ENCODE measurements around the gene PRRC1.

PRRC1 gene

DNA sequence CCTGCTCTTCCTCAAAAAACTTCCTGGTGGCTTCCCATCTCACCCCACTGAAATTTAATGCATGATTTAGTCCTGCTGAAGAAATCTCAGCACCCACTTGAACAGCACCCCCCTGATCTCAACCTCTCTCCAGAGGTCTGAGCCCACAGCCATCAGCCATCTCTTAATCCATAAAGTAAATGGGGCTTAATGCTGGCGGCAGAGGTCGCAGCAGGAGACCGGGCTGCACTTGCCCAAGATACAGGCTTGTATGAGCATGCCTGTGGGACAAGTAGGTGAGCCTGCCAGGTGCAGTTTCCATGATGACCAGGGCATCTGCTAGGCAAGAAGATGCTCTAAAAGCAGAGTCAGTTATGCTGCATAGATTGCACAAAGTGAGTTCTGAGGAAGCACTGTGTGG lies 79.1 kb downstream of the PRRC1 start:
- no peak overlapping the region for H3K27ac ChIP-seq (ENCODE audit: low read depth, low read length)
- no peaks in the 10 kb centered on the region for H3K36me3 ChIP-seq (ENCODE audit: insufficient read depth, low read length)
- H3K27me3 ChIP-seq (ENCODE audit: insufficient read depth, low read length) = no peaks in the 10 kb centered on the region
- H3K4me3 ChIP-seq (ENCODE audit: low read length) = no peak overlapping the region
- H3K4me1 ChIP-seq (ENCODE audit: insufficient read depth, low read length) = 0 out of 2 replicates have a peak, but pooled peaks cover 3% of the 10 kb centered on the region
- no peaks in the 10 kb centered on the region for H3K9me3 ChIP-seq (ENCODE audit: insufficient read depth, low read depth, low read length)
- H3K9ac ChIP-seq (ENCODE audit: low read depth, low read length) = no peak overlapping the region
- 91% methylated on average over 3 of the region's 3 CpGs for WGBS

DNA sequence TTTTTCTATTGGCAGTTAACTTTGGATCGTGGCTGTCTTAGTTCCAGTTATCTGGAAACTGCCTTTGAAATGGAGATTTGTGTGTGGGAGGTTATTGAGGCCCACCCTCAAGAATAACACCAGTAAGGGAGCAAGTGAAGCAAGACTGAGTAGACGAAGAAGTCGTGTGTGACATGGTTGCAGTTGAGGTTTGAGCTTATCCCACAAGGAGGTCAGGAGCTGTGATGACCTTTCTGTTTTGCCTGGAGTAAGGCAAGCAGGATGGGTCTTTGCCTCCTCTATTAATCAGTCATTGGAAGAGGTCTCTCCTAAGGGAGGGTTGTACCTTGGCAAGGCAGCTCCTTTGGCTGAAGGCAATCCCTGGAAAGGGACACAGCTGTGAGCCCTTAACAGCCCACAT lies 81.9 kb downstream of the PRRC1 start:
- WGBS = 91% methylated on average over 3 of the region's 3 CpGs
- Histone ChIP-seq H3K27me3 (ENCODE audit: insufficient read depth, low read length) (no peaks in the 10 kb centered on the region), H3K9me3 (ENCODE audit: insufficient read depth, low read depth, low read length) (no peaks in the 10 kb centered on the region), H3K36me3 (ENCODE audit: insufficient read depth, low read length) (no peaks in the 10 kb centered on the region), H3K4me1 (ENCODE audit: insufficient read depth, low read length) (peaks cover 12% of the 10 kb centered on the region), H3K9ac (ENCODE audit: low read depth, low read length) (no peak overlapping the region), H3K27ac (ENCODE audit: low read depth, low read length) (no peak overlapping the region), H3K4me3 (ENCODE audit: low read length) (no peak overlapping the region)

DNA sequence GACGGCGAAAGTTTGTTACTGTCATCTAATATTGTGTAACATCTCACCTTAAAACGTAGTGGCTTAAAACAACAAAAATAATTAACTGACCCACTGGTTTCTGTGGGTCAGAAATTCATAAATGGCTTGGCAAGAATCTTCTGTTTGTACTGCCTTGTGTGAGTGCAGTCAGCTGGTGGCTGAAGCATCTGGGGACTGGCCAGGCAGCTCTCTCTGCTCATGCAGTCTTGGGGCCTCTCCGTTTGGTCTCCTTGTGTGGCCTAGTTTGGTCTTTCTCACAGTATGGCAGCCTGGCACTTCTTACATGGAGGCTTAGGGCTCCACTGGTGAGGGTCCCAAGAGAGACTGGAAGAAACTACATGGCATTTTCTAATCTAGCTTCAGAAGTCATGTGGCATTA lies 82.4 kb downstream of the PRRC1 start:
- Histone ChIP-seq H3K27ac (ENCODE audit: low read depth, low read length) (no peak overlapping the region), H3K36me3 (ENCODE audit: insufficient read depth, low read length) (no peaks in the 10 kb centered on the region), H3K4me1 (ENCODE audit: insufficient read depth, low read length) (peaks cover 12% of the 10 kb centered on the region), H3K27me3 (ENCODE audit: insufficient read depth, low read length) (no peaks in the 10 kb centered on the region), H3K4me3 (ENCODE audit: low read length) (no peak overlapping the region), H3K9ac (ENCODE audit: low read depth, low read length) (no peak overlapping the region), H3K9me3 (ENCODE audit: insufficient read depth, low read depth, low read length) (no peaks in the 10 kb centered on the region)
- WGBS = 98% methylated on average over 4 of the region's 4 CpGs

DNA sequence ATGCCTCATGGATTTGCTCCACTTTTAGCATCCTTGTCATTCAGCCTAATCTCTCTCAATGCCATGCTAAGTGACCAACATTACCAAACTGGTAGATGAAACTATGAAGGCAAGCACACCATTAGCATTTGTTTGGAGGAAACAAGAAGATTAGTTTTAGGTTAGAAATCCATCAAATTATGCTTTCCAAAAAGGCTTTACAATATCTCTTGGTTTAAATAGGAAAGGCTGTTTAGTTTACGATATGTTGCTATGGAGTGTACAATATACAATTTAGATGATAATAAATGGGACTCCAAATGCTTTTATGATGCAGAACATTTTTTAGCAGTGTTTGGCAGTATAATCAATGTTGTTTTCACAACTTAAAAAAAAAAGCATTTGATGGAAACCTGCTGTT lies 83.7 kb downstream of the PRRC1 start:
- H3K36me3 ChIP-seq (ENCODE audit: insufficient read depth, low read length) = no peaks in the 10 kb centered on the region
- no peak overlapping the region for H3K27ac ChIP-seq (ENCODE audit: low read depth, low read length)
- no peaks in the 10 kb centered on the region for H3K9me3 ChIP-seq (ENCODE audit: insufficient read depth, low read depth, low read length)
- no peak overlapping the region for H3K9ac ChIP-seq (ENCODE audit: low read depth, low read length)
- no peak overlapping the region for H3K4me3 ChIP-seq (ENCODE audit: low read length)
- WGBS = 100% methylated on average over 1 of the region's 1 CpG
- H3K27me3 ChIP-seq (ENCODE audit: insufficient read depth, low read length) = no peaks in the 10 kb centered on the region
- H3K4me1 ChIP-seq (ENCODE audit: insufficient read depth, low read length) = peaks cover 9% of the 10 kb centered on the region

DNA sequence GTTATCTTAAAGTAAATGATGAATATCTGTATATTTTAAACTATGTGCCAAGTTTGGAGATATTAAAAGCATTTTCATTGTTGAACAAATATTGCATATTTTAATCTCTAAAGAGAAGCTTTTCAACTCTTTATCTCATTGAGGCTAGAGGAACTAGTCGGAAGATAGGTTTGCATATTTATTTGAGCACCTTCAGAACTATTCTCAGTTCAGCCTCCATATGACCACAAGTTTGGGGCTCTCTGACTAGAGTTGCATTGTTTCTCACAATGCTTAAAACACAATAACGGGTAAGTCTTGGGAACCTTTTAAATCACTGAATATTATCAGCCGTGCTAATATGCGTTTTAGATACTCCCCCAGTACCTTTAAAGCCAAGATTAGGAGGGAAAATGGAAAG lies 84.2 kb downstream of the PRRC1 start:
- H3K36me3 ChIP-seq (ENCODE audit: insufficient read depth, low read length) = no peaks in the 10 kb centered on the region
- WGBS = 97% methylated on average over 4 of the region's 4 CpGs
- H3K9ac ChIP-seq (ENCODE audit: low read depth, low read length) = no peak overlapping the region
- no peak overlapping the region for H3K4me3 ChIP-seq (ENCODE audit: low read length)
- H3K4me1 ChIP-seq (ENCODE audit: insufficient read depth, low read length) = peaks cover 9% of the 10 kb centered on the region
- H3K27me3 ChIP-seq (ENCODE audit: insufficient read depth, low read length) = no peaks in the 10 kb centered on the region
- H3K27ac ChIP-seq (ENCODE audit: low read depth, low read length) = no peak overlapping the region
- no peaks in the 10 kb centered on the region for H3K9me3 ChIP-seq (ENCODE audit: insufficient read depth, low read depth, low read length)

DNA sequence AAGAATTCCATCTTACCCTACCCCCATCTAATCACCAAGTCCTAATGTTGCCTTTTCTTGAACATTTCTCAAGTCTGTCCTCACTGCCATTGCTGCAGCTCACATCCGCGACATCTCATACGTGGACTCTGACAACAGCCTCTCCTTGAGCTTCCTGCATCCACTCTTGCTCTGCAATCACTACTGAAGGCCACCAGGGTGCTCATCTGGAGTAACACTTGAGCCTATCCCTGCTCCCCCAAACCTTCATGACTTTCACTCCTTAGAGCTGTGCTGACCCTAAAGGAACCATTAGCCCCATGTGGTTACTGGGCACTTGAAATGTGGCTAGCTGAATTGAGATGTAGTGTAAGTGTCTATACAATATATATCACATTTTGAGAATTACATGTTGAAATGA lies 85.0 kb downstream of the PRRC1 start:
- WGBS = 95% methylated on average over 3 of the region's 3 CpGs
- Histone ChIP-seq H3K27ac (ENCODE audit: low read depth, low read length) (no peak overlapping the region), H3K9ac (ENCODE audit: low read depth, low read length) (no peak overlapping the region), H3K9me3 (ENCODE audit: insufficient read depth, low read depth, low read length) (no peaks in the 10 kb centered on the region), H3K36me3 (ENCODE audit: insufficient read depth, low read length) (no peaks in the 10 kb centered on the region), H3K27me3 (ENCODE audit: insufficient read depth, low read length) (no peaks in the 10 kb centered on the region), H3K4me1 (ENCODE audit: insufficient read depth, low read length) (peaks cover 9% of the 10 kb centered on the region), H3K4me3 (ENCODE audit: low read length) (no peak overlapping the region)

DNA sequence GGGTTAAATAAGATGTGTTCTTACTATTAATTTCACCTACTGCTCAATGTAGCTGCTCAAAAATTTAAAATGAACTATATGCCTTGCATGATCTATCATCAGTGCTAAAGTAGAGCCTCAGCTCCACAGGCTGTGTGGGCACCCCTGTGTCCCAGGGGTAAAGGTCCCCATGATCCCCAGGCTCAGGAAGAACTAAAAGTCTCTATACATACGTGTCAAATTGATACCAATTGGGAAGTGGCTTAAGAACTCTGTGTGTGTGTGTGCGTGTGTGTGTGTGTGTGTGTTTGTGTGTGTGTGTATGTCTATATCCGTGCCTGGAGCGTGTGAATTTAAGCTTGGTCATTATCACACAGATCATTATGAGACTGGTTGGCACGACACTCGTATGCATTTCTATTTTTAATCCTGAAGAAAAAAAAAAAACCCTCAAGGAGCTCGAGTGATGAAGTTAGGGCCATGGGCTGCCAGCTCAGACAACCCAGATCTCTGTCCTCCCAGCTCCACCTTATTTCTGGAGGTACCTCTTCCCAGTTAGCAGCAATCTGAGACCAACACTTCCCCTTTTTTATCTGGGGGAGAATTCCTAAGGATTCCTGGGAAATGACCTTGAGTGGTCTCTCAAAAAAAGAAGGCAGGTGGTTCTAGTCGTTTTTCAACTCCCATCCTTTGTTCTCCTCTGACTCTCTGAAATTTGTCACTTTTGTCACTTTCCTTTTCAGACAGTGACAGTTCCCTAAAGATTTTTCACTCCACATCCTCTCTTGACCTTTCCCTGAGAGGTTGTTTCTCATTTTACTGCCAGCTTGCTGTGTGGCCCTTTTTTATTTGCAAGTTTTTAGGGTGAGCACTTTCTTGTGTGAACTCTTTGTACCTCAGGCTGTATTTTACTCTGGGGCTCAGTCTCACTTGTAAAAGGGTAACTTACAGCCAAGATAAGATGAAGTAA lies 85.7 kb downstream of the PRRC1 start:
- Histone ChIP-seq H3K27ac (ENCODE audit: low read depth, low read length) (no peak overlapping the region), H3K27me3 (ENCODE audit: insufficient read depth, low read length) (no peaks in the 10 kb centered on the region), H3K9ac (ENCODE audit: low read depth, low read length) (no peak overlapping the region), H3K4me1 (ENCODE audit: insufficient read depth, low read length) (peaks cover 9% of the 10 kb centered on the region), H3K9me3 (ENCODE audit: insufficient read depth, low read depth, low read length) (no peaks in the 10 kb centered on the region), H3K4me3 (ENCODE audit: low read length) (no peak overlapping the region), H3K36me3 (ENCODE audit: insufficient read depth, low read length) (no peaks in the 10 kb centered on the region)
- WGBS = 84% methylated on average over 8 of the region's 8 CpGs

Data from HUES64 (cell line).